NCI-H82 (cell line): ENCODE results near the gene SLC7A1.

Experiments used
- DNase-seq: peaks from one replicate; lab custom pipeline; 2025; lab: John Stamatoyannopoulos, UW

SLC7A1 gene

DNA sequence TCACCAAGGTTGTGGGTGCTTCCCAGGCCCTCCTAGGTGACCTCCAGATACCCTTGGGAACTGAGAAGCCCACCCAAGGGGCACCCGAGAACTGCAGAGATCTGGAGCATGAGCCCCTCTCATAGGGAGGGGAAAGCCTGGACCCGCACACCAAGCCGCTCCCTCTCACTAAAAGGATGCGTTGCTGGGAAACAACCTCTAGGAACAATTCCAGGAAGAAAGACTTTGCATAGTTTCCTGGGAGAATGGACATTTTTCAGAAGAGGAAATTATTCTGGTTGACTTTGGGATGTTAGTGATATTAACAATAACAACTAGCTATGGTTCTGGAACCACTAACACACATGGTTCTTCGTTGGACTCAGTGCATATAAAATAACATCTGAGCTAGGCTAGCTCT is 64.6 kb downstream of the SLC7A1 start:
- no peak for DNase-seq

DNA sequence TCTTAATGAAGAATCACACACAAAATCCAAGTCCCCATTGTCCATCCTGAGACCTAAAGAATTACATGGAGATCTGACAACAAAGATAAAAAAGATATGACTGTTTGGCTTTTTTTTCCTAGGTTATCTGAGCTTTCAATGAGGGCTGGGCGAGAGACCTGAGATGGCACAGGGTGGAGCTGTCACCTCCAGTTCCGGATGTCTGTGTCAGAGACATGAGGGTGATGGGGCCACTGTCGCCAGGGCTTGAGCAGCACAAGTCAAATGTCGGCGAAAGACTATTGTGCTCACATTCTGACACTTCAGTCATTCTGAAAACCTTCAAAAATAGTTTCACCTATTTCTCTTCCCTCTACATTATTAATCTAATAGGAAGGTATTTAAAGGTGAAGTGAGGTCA is 65.7 kb downstream of the SLC7A1 start:
- no peak for DNase-seq

DNA sequence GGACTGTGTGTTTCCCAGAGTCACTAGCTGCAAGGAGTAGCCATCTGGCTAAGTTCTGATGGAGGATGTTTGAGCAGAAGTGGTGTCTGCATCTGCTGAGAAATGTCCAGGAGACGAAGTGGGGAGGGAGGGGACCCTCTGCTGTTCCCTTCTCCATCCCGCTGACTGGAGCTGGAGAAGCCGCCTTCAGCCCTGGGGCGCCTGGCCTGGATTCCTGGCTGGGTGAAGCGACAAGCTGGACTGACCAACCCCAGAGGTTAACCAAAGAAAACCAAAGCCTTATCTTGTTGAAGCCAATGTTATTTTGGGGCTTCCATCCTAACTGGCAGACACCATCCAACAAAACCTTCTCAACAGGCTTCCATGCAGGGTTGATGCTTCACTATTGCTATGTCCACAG is 67.6 kb downstream of the SLC7A1 start:
- DNase-seq = no peak

DNA sequence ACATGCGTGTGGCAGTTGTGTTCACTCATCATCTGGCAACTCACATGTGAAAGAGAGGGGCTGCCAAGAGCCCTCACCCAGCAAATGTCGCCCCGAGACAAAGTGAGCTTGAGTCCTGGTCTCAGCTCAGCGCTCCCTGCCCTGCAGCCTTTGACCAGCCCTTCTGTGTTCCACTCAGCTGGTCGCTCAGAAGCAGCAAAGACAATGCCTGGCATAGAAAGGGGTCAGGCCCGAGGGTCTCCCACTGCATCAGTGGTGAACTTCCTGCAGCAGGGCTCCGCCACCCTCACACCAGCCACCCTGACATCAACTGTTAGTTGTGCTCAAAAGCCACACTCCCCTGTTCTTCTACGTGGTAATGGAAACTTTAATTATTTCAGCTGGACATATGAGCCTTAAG is 68.0 kb downstream of the SLC7A1 start:
- no peak for DNase-seq

DNA sequence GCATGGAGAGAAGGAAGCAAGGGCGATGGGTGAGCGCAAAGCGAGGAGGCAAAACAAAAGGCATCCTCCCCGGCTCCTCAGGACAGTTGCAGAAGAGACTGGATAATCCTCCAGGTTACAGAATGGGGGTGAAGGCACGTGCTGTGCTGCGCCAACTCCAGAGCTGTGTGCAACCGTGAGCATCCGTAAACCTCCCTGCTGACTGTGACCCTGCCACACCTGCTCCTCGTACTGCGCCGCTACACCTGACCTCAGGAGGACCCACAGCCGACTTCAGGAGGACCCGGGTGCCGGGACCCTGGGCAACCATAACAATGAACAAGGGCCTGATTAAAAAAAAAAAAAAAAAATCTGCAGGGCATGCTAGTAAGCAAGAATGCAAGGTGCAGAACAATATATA is 68.7 kb downstream of the SLC7A1 start:
- no peak for DNase-seq

DNA sequence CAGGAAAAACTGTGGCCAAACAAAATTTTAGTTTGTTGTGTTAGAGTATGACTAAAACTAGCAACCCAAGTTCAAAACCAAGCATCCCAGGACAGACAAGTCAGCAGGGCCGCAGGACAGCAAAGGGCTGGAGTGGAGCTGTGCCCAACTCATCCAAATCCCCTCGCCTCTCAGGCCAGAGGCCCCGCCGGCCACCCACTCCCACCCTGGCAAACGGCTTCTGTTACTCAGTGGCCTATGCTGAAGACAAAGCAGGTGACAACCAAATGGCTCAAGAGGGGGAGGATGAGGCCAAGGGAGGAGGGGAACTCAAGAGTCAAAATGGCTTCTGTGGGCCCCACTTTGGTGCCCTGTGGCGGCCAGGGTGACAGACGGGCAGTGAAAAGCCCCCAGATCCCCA is 69.7 kb downstream of the SLC7A1 start:
- no peak for DNase-seq

DNA sequence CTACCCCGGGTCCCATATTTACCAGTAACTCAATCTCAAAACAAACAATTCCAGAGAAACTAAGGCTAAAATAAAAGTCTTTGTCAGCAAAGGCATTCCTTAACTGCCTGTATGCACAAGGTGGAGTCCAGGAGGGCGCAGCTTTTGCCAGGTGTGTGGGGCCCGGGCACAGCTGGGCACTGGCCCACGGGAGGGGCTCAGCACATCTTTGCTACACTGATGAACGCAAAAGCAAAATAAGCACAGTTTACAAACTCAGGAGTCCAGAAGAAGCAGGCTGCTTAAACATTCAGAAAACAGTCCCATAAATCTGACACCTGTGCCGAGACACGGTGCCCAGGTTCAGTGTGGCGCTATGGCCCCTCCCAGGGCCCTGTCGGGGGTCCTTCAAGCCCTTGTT is 70.8 kb downstream of the SLC7A1 start:
- DNase-seq = no peak

DNA sequence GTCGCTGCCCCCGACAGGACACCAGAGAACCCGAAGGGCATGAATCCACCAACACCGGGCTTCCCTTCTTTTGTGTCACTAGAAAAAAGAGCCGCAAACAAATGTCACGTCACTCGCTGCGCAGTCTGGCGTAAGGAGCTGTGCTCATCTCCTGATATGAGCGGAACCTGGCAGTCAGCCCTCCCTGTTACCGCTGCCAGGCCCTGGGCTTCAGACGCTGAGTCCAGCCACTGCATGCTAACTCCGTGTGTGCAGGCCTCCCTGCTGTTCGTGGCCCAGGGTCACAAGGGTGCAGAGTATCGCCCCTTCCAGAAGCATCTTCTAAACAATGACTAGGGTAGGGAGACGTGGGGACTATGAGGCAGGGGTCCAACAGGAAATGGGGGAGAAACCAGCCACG is 71.3 kb downstream of the SLC7A1 start:
- no peak for DNase-seq

DNA sequence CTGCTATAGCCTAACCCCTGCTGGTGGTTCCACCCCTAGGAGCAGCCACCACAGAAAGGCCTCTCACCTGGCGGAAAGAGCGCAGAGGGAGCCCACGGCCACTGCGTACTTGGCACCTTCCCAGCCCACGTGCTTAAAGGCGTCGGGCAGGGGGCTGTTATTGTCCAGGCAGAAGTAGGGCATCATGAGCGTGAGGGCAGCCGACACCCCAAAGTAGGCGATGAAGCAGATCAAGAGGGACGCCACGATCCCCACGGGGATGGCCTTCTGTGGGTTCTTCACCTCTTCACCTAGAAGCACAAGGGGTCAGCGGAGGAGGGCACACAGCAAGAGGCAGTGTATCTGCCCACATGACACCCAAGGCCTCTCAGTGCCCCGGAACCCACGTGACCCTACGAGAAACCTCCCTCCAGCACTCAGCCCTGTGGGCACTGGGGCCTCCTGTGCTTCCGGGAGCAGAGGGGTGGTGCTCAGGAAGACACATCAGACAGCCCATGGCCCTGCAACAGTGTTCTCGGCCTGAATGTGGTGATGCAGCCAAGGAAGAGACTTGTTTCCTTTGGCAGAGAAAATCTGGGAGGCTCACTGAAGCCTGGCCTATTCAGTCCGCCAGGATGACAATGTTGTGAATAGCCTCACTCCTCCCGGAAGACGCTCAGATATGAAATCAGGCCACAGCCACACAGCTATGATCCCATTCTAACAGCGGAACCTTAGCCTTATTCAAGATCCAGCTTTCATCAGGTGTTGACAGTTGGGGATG is 72.1 kb downstream of the SLC7A1 start:
- DNase-seq = no peak

DNA sequence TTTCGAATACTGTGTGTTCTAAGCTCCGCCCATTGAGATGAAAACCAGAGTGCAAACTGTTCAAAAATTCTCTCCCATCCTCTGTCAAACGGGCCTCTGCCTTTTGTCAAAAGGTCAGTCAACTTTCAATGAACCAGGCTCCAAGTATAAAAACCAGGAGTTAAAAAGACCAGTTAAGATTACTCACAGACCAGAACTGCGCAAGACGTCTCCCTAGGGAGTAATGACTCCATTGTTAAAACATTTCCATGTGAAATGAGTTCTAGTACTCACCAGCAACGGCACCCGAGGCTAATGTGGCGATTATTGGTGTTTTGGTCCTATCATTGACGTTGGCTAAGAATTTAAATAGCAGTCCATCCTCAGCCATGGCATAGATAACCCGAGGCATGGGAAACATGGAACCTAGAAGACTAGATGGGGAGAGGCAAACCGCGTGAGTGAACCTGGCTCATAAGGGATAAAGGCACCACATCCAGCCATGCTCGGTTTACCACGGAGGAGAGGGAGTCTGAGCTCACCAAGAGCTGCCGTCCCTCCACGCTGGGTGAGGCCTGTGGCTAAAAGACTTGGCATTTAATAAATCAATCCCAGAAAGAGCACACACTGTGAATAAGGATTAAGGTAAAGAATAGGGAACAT is 73.3 kb downstream of the SLC7A1 start:
- no peak for DNase-seq

DNA sequence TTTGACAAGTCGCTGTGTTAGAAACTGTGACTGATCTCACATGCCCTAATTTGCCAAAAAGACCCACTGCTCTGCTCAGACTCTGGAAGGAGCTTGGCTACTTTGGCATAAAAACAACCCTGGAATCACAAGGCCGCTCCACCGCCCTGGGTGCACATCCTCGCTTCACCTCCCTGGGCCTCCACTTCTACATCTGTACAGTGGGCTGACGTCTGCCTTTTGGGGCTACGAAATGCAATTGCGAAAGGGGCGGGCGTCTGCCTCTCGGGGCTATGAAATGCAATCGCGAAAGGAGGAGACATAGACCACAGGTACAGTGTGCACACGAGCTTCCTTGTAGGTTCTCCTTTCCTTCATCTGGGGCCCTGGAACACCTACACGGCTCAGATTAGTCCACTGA is 74.2 kb downstream of the SLC7A1 start:
- DNase-seq = no peak

DNA sequence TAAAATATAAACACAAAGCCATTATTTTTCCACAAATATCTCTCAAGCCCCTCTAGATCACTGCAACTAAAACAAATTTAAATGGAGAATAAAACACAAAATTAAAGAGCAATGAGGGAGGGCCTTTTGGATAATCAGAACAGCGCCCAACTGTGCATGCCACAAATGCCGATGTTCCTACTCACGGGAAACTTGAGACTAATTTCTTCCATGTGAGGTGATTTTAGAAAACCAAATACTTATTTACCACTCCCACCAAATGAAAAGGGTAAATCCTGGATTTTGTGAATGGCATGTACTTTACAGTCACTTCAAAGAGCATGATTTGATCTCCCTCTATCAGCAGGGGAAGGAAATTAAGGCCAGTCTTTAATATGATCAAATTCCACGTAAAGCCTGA is 74.8 kb downstream of the SLC7A1 start:
- DNase-seq = no peak

DNA sequence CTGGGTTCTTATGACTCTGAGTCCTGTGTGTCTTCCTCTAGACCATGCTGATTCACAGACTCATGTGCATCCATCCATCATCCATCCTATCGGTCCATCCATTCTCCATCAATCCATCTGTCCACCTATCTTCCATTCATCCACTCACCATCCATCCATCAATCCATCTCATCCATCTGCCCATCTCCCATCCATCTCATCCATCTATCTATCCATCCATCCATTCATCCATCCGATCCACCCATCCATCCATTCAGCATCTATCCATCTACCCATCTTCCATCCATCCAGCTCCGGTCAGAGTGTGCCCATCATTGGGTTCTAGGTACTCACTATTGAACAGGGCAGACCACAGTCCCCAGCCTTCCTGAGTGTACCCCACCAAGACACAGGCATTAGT is 75.6 kb downstream of the SLC7A1 start:
- DNase-seq = no peak

DNA sequence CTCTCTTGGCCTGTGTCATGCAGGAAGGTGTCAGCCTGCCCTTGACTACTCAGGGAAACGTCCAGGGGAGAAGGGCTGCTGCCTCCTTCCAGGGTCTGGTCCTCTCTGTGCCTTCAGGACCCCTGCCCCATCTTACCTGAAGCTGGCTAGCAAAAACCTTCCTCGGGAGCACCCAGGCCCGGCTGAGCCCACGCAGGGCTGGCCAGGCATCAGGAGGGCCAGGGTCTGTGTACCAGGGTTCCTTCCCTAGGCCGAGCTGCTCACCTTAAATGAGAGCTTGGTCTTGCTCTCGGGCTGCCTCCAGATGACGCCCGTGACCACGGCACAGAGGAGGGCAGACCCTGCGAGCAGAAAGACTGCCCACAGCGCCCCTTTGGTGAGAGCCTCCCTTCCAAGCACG is 78.6 kb downstream of the SLC7A1 start:
- DNase-seq = no peak

DNA sequence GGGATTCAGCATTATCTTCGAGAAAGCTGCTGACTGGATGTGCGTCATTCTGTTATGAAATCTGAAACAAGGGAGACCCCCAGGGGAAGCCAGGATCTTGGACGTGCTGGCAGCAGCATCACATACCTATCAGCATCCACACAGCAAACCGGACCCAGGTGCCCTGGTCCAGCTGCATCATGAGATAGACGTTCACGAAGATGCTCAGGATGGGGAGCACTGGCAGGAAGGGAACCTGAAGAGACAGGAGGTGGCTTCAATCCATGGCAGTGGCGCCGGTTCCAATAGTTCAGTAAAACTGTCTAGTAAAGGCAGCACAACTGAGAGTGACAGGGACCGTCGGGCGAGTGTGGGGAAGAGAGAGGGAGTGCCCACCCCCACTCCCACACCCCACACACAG is 79.5 kb downstream of the SLC7A1 start:
- DNase-seq = no peak

DNA sequence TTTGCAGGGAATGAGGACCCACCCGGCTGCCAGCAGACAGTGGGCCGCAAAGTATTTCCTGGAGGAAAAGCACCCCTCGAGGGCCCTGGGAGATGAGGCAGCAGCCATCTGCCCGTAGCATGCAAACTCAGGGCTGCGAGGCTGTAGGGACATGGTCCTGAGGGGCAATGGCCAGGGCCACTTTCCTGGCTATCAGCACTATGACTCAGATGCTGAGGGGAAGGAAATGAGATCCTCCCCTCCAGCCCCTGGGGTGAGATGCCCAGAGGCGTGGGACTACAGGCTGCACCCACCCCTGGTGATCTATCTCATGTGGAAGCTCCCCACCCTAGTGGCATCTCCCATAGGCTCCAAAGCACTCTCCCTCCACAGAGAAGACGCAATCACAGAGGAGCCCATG is 80.1 kb downstream of the SLC7A1 start:
- no peak for DNase-seq

DNA sequence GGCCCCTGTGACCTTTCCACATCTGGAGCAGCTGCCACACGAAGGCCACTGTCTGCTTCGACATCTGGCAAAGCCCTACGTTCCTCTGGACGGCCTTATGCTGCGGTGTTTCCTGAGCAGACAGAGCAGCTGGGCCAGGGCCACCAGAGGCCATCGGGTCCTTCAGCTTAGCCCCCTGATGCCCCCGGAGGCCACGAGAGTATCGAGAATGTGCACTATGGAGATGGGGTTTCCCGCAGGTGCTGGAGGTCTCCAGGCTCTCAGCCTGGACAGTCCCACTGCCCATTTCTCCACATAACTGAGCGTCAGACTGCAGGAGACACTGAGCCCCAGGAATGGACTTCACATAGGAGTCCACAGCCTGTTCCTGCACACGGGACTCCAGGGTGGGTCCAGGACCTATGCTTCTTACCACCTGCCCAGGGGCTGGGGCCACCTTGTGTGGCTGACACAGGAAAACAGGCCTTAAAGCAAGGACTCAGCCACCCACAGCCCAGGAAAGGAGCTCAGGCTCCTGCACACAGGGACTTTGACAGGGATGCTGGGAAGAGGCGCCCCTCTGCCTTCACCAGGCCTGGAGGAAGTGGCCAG is 80.7 kb downstream of the SLC7A1 start:
- DNase-seq = no peak

DNA sequence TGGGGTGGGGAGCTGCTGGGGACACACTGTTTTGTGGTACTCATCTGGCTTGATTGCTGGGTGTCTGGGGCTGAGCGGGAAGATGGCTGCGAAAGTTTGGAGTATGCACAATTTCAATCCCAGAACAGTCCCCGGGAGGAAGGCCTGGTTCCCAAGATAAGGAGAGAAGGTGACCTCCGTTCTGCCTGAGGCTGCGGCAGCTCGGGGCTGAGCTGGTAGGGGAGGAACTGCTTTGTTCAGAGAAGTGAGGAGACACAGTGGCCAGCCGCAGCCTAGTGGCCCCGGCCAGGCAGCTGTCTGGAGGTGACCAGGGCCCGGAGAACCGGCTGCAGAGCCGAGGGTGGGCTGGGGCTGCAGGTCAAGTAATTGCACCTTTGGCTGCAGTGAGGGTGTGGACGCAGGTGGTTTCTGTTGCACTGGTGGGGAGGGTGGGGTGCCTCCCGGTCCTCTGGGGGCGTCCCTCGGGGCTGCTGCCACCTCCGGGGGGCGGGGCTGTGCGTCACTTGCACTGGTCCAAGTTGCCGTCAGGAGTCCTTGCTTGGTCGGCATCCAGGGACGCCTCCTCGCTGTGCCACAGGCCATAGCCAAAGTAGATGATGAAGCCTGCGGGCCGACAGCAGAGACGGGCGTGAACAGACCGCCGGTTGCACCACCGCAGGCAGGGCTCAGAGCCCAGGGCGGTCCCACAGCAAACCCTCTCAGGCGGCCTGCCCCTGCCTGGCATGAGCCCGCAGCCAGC is 81.3 kb downstream of the SLC7A1 start:
- DNase-seq = no peak

DNA sequence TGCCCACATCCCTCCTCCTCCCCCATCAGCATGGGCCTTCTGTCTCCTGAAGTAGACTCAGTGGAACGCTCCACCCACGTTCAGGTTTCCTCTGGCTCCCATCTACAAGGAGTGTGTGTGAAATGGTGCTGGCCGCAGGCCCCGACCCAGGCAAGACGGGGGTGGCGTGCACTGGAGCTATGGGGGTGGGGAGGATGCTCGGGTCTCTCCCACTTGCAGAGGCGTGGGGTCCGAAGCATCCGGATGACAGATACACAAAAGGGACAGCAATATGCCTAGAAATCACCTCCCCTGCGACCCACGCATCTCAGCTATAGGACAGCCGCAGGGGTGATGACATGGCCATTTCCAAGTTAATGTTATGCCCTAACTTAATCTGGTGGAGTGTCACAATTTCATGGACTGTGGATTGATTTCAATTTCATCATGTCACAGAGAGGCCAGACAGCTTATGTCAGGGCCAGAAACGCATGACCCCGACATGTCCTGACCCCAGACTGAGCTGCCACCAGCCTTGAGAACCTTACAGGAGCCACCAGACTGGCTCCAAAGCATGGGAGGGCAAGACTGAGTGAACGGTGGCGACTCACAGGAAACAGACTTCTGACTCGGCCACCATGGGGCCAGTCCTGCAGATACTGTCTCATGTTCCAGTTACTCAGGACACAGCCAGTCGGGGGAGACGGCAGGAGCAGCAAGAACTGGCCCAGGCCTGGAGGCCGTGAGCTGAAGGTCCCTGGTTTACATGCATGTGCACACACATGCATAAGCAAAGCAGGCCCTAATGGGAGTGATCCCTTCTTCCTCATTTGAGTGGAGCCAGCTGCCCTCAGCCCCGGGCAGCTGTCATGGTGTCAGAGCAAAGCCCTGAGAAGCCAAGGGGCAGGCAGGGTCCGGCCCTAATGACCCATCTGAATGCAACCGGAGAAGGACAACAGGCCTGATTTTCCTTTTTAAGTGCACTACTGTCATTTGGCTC is 82.2 kb downstream of the SLC7A1 start:
- no peak for DNase-seq

DNA sequence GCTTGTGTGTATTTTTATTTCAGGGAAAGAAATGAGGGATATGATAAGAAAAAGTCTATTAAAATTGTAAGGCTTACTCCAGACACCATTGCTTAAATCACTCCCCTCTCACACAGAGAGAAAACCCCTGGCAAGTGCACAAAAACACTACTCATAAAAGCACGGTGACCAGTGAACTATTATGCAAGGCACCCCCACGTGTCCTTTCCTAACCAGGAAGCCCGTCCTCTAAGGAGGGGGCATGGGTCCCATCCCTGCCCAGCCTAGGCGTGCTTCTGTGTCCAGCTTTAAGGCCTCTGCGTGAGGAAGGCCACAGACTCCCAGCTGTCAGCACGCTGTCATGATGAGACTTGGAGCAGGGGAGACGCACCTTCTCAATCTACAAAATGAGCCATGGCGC is 83.5 kb downstream of the SLC7A1 start:
- no peak for DNase-seq

DNA sequence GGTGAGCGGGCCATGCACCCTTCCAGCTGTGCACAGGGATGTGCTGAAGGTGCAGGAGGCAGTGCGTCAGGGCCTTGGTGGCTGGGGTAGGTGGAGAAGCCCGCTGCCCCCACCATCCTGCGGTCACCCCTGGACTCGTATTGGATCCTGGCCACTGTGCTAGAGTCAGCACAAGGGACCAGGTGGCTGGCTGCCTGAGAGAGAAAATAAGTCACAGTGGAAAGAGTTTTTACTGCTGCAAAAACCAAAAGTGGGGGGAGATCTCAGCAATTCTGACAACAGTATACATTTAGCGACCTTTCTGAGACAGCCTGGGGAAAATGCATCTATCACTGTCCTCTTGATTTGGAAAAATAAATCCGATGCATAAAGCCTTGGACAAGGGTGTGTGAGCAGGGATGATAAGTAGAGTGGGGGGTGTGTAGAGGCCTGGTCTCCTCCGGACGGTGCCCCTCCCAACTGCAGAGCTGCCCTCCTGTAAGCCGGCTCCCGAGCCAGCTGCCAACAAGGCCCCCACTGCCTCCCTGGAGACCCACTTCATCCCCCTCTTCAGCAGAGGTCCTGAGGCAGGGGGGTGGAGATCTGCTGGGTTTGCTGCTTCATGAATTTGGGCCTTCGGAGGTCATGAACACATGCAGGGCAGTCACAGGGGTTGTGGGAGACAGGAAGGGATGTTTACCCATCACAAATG is 84.2 kb downstream of the SLC7A1 start:
- DNase-seq = peak; percentile 23
